Fibroblast of lung (primary cell): Measurements from ENCODE around the gene SSBP3. TPM values are rescaled to one million over a fixed set of nuclear protein-coding genes. Genes with fewer than 3 reads are reported as not detected.

ENCODE experiments used
- DNase-seq, 2 donors: peaks; one replicate each; pipeline versions ENCODE4 v3.0.0 to v3.0.0-alpha.2; 2010; ENCODE audit warnings: low read depth in 2 of 2
- H2AFZ ChIP-seq: 2 replicates; pipeline ENCODE4 v1.5.1; 2012; ENCODE audit warnings: low read length, control low read depth, inconsistent platforms
- H3K27ac ChIP-seq: 2 replicates; pipeline ENCODE4 v1.5.1; 2011; ENCODE audit warnings: low read length, control low read depth; ENCODE audit not compliant: insufficient read depth
- H3K27me3 ChIP-seq: 2 replicates; pipeline ENCODE4 v1.5.1; 2011; ENCODE audit warnings: mild to moderate bottlenecking, low read length; ENCODE audit not compliant: control insufficient read depth, insufficient read depth
- H3K36me3 ChIP-seq: 2 replicates; pipeline ENCODE4 v1.5.1; 2011; ENCODE audit warnings: low read length; ENCODE audit not compliant: control insufficient read depth, insufficient read depth
- H3K4me1 ChIP-seq: 2 replicates; pipeline ENCODE4 v1.5.1; 2011; ENCODE audit warnings: low read length; ENCODE audit not compliant: control insufficient read depth, insufficient read depth; ENCODE audit errors: extremely low read depth
- H3K4me2 ChIP-seq: 2 replicates; pipeline ENCODE4 v1.5.1; 2011; ENCODE audit warnings: low read length, control low read depth; ENCODE audit not compliant: insufficient read depth; ENCODE audit errors: extremely low read depth
- H3K4me3 ChIP-seq, 4 experiments: fragments of 200-600 bp in 1 of 4; sonication (generic) in 1 of 4; replicated peaks in 1 of 4; 2 replicates each; pipeline ENCODE4 v1.5.1; 2011 to 2016; ENCODE audit warnings: low read length in 4 of 4, low read depth in 3 of 4, mild to moderate bottlenecking in 3 of 4, control low read depth in 2 of 4, inconsistent platforms in 1 of 4, mixed read lengths in 1 of 4; ENCODE audit not compliant: insufficient read depth in 1 of 4; ENCODE audit errors: control extremely low read depth in 1 of 4
- H3K79me2 ChIP-seq: 2 replicates; pipeline ENCODE4 v1.5.1; 2012; ENCODE audit warnings: mild to moderate bottlenecking, low read length, inconsistent platforms; ENCODE audit not compliant: control insufficient read depth, insufficient read depth
- H3K9ac ChIP-seq: 2 replicates; pipeline ENCODE4 v1.5.1; 2011; ENCODE audit warnings: mild to moderate bottlenecking, low read length, control low read depth; ENCODE audit not compliant: insufficient read depth
- H3K9me3 ChIP-seq: 2 replicates; pipeline ENCODE4 v1.5.1; 2012; ENCODE audit warnings: low read depth, low read length; ENCODE audit not compliant: control insufficient read depth, insufficient read depth
- H4K20me1 ChIP-seq: 2 replicates; pipeline ENCODE4 v1.5.1; 2011; ENCODE audit warnings: low read length; ENCODE audit not compliant: control insufficient read depth, insufficient read depth; ENCODE audit errors: extremely low read depth
- CTCF ChIP-seq, 2 donors: IDR thresholded peaks in 1 of 2; conservative IDR thresholded peaks in 1 of 2; 1 replicate in 1 of 2; 2 replicates in 1 of 2; pipeline ENCODE4 v1.5.1; 2011 to 2012; ENCODE audit warnings: low read length in 2 of 2, control low read depth in 1 of 2, inconsistent platforms in 1 of 2, low read depth in 1 of 2, mild to moderate bottlenecking in 1 of 2
- EZH2 ChIP-seq: IDR thresholded peaks from 2 replicates; pipeline ENCODE4 v1.5.1; 2012; ENCODE audit warnings: low read length, control low read depth, mild to moderate bottlenecking; ENCODE audit errors: missing control alignments
- polyA plus RNA-seq, 2 donors: library from polyadenylated mRNA; depleted of rRNA in 1 of 2; stranded (reverse) in 1 of 2; unstranded in 1 of 2; fragments of >200 nt; gene quantifications; 2 replicates each; pipeline ENCODE4 v1.2.1, GENCODE V29; 2011 to 2012; ENCODE audit warnings: missing spikeins in 1 of 2
- total RNA-seq: library from RNA; depleted of rRNA; stranded (reverse); fragments of >200 nt; gene quantifications from 2 replicates; pipeline ENCODE4 v1.2.1, GENCODE V29; 2014

Gene SSBP3
- total and polyA plus RNA-seq, 2 donors (not counting 1 experiment from before 2014, with no cell fraction given): 9.4 to 26.4 TPM

GRCh38 chr1:54300401-54300800 lies 105.8 kb downstream of the SSBP3 start:
- no peak for TF ChIP-seq CTCF (conservative IDR thresholded peaks at IDR 0.05 in 1 of 2, IDR thresholded peaks at IDR 0.05 in 1 of 2; ENCODE audit: low read depth in 1 of 2, low read length in 2 of 2)
- TF ChIP-seq EZH2: no peak
- Histone ChIP-seq H3K4me1 (peaks cover 8% of the 10 kb centered on the region), H3K36me3 (no peaks in the 10 kb centered on the region), H3K9me3 (no peaks in the 10 kb centered on the region), H3K27me3 (no peaks in the 10 kb centered on the region), H2AFZ (no peak overlapping the region), H4K20me1 (no peaks in the 10 kb centered on the region), H3K27ac (no peak overlapping the region), H3K4me2 (no peak overlapping the region), H3K4me3 (no peak overlapping the region), H3K9ac (no peak overlapping the region), H3K79me2 (peaks cover 2% of the 10 kb centered on the region)
- DNase-seq: no peak

GRCh38 chr1:54299037-54299436 lies 107.2 kb downstream of the SSBP3 start:
- peak overlapping the region; percentile 8 for H3K4me2 ChIP-seq
- H3K4me3 ChIP-seq: no peak overlapping the region
- H3K9me3 ChIP-seq: no peaks in the 10 kb centered on the region
- H2AFZ ChIP-seq: no peak overlapping the region
- no peaks in the 10 kb centered on the region for H4K20me1 ChIP-seq
- H3K79me2 ChIP-seq: peaks cover 2% of the 10 kb centered on the region
- no peak overlapping the region for H3K9ac ChIP-seq
- peaks cover 10% of the 10 kb centered on the region for H3K4me1 ChIP-seq
- H3K36me3 ChIP-seq: no peaks in the 10 kb centered on the region
- H3K27me3 ChIP-seq: no peaks in the 10 kb centered on the region
- no peak for DNase-seq
- TF ChIP-seq EZH2: no peak
- no peak for TF ChIP-seq CTCF (conservative IDR thresholded peaks at IDR 0.05 in 1 of 2, IDR thresholded peaks at IDR 0.05 in 1 of 2; ENCODE audit: low read depth in 1 of 2, low read length in 2 of 2)
- H3K27ac ChIP-seq: no peak overlapping the region

- peak in 1 of 2 donors; percentile 43 for DNase-seq
- no peak for TF ChIP-seq CTCF (conservative IDR thresholded peaks at IDR 0.05 in 1 of 2, IDR thresholded peaks at IDR 0.05 in 1 of 2; ENCODE audit: low read depth in 1 of 2, low read length in 2 of 2)
- TF ChIP-seq EZH2: no peak
Measured at GRCh38 chr1:54298284-54299033, 107.7 kb downstream of the SSBP3 start.

More at GRCh38 chr1:54298284-54299033, 107.7 kb downstream of the SSBP3 start:
- H3K36me3 ChIP-seq: no peaks in the 10 kb centered on the region
- H3K4me1 ChIP-seq: peaks cover 9% of the 10 kb centered on the region
- no peaks in the 10 kb centered on the region for H3K9me3 ChIP-seq
- H3K27ac ChIP-seq: no peak overlapping the region
- no peaks in the 10 kb centered on the region for H3K27me3 ChIP-seq
- no peak overlapping the region for H3K4me3 ChIP-seq
- no peaks in the 10 kb centered on the region for H4K20me1 ChIP-seq
- peak overlapping the region; percentile 8 for H3K4me2 ChIP-seq
- peaks cover 2% of the 10 kb centered on the region for H3K79me2 ChIP-seq
- H3K9ac ChIP-seq: no peak overlapping the region
- H2AFZ ChIP-seq: no peak overlapping the region
